HEK293 (cell line): Measurements from ENCODE around the gene FOXP1.

ENCODE experiments used
- CTCF ChIA-PET: fragments of 350-600 bp; formaldehyde crosslinking; extraction: SDS; loops from one replicate; lab custom pipeline; 2021; ENCODE audit warnings: antibody characterized with exemption; lab: Yijun Ruan, JAX
- POLR2A ChIA-PET: fragments of 300-600 bp; formaldehyde crosslinking; extraction: SDS; loops from one replicate; lab custom pipeline; 2020; ENCODE audit warnings: antibody characterized with exemption, inconsistent platforms; lab: Yijun Ruan, JAX
- H3K27ac ChIP-seq: fragments of 200-500 bp; sonication (Bioruptor generic); 2 replicates; pipeline ENCODE4 v1.5.1; 2014; ENCODE audit warnings: low read depth, low read length, control low read depth, inconsistent platforms; ENCODE audit errors: extremely low read depth
- H3K36me3 ChIP-seq, 2 experiments: fragments of 200-500 bp in 1 of 2; sonication (Bioruptor generic) in 1 of 2; 1 replicate in 1 of 2; 2 replicates in 1 of 2; pipeline ENCODE4 v1.5.1; 2014 to 2017; ENCODE audit warnings: inconsistent platforms in 2 of 2, low read length in 2 of 2; ENCODE audit not compliant: control insufficient read depth in 2 of 2, insufficient read depth in 1 of 2
- H3K4me1 ChIP-seq: fragments of 200-500 bp; sonication (Bioruptor generic); 2 replicates; pipeline ENCODE4 v1.5.1; 2014; ENCODE audit warnings: mild to moderate bottlenecking, low read length, inconsistent platforms; ENCODE audit not compliant: control insufficient read depth, insufficient read depth
- H3K4me3 ChIP-seq: 2 replicates; pipeline ENCODE4 v1.5.1; 2011; ENCODE audit warnings: low read depth, mild to moderate bottlenecking, control low read depth, low read length, moderate library complexity
- H3K9me3 ChIP-seq: fragments of 200-500 bp; sonication (Bioruptor generic); 2 replicates; pipeline ENCODE4 v1.5.1; 2014; ENCODE audit warnings: low read depth, low read length, inconsistent platforms; ENCODE audit not compliant: control insufficient read depth, insufficient read depth
- BCL11B ChIP-seq: fragments of 450-650 bp; formaldehyde crosslinking; IDR thresholded peaks from 2 replicates; pipeline ENCODE4 v1.5.1; 2016; ENCODE audit warnings: low read depth, missing biosample characterization, missing genetic modification characterization
- BCL6B ChIP-seq: fragments of 450-650 bp; formaldehyde crosslinking; IDR thresholded peaks from 2 replicates; pipeline ENCODE4 v1.5.1; 2017; ENCODE audit warnings: missing biosample characterization, missing genetic modification characterization
- GLIS1 ChIP-seq: fragments of 450-650 bp; formaldehyde crosslinking; IDR thresholded peaks from 2 replicates; pipeline ENCODE4 v1.5.1; 2016; ENCODE audit warnings: missing biosample characterization, missing genetic modification characterization
- HOXD13 ChIP-seq: sonication (generic); formaldehyde crosslinking; IDR thresholded peaks from 2 replicates; pipeline ENCODE4 v1.8.0; 2022; ENCODE audit warnings: missing genetic modification reagents, borderline replicate concordance
- PRDM1 ChIP-seq: fragments of 450-650 bp; formaldehyde crosslinking; IDR thresholded peaks from 2 replicates; pipeline ENCODE4; 2016; ENCODE audit warnings: missing biosample characterization, missing genetic modification characterization
- PRDM10 ChIP-seq: fragments of 450-650 bp; formaldehyde crosslinking; IDR thresholded peaks from 2 replicates; pipeline ENCODE4 v1.5.1; 2016; ENCODE audit warnings: missing biosample characterization, missing genetic modification characterization
- TCF7L2 ChIP-seq: IDR thresholded peaks from 2 replicates; pipeline ENCODE4 v1.6.1; 2011; ENCODE audit warnings: low read depth, mild to moderate bottlenecking, inconsistent platforms, low read length, moderate library complexity, borderline replicate concordance
- ZBTB10 ChIP-seq: fragments of 450-650 bp; formaldehyde crosslinking; IDR thresholded peaks from 2 replicates; pipeline ENCODE4 v1.5.1; 2016; ENCODE audit warnings: missing biosample characterization, missing genetic modification characterization
- ZBTB11 ChIP-seq: fragments of 450-650 bp; formaldehyde crosslinking; conservative IDR thresholded peaks from 2 replicates; pipeline ENCODE4 v1.5.1; 2016; ENCODE audit warnings: low read depth, missing biosample characterization, missing genetic modification characterization
- ZBTB17 ChIP-seq: fragments of 450-650 bp; formaldehyde crosslinking; IDR thresholded peaks from 2 replicates; pipeline ENCODE4 v1.5.1; 2016; ENCODE audit warnings: missing biosample characterization, missing genetic modification characterization
- ZBTB8A ChIP-seq: fragments of 450-650 bp; formaldehyde crosslinking; IDR thresholded peaks from 2 replicates; pipeline ENCODE4 v1.5.1; 2016; ENCODE audit warnings: missing biosample characterization, missing genetic modification characterization
- ZEB2 ChIP-seq: fragments of 450-650 bp; formaldehyde crosslinking; IDR thresholded peaks from 2 replicates; pipeline ENCODE4 v1.5.1; 2016; ENCODE audit warnings: missing biosample characterization, missing genetic modification characterization
- ZNF112 ChIP-seq: fragments of 450-650 bp; formaldehyde crosslinking; IDR thresholded peaks from 2 replicates; pipeline ENCODE4 v1.5.0; 2017; ENCODE audit warnings: missing biosample characterization, missing genetic modification characterization
- ZNF18 ChIP-seq: fragments of 450-650 bp; formaldehyde crosslinking; IDR thresholded peaks from 2 replicates; pipeline ENCODE4 v1.5.1; 2016; ENCODE audit warnings: missing biosample characterization, missing genetic modification characterization
- ZNF366 ChIP-seq: fragments of 450-650 bp; formaldehyde crosslinking; conservative IDR thresholded peaks from 2 replicates; pipeline ENCODE4 v1.5.1; 2016; ENCODE audit warnings: missing biosample characterization, missing genetic modification characterization
- ZNF561 ChIP-seq: fragments of 450-650 bp; IDR thresholded peaks from 2 replicates; pipeline ENCODE4 v1.5.1; 2018; ENCODE audit warnings: missing biosample characterization, missing genetic modification characterization, borderline replicate concordance
- ZNF600 ChIP-seq: fragments of 450-650 bp; formaldehyde crosslinking; IDR thresholded peaks from 2 replicates; pipeline ENCODE4 v1.5.1; 2016; ENCODE audit warnings: missing biosample characterization, missing genetic modification characterization
- ZNF654 ChIP-seq: fragments of 450-650 bp; formaldehyde crosslinking; IDR thresholded peaks from 2 replicates; pipeline ENCODE4 v1.5.1; 2016; ENCODE audit warnings: low read depth, missing biosample characterization, missing genetic modification characterization
- ZNF677 ChIP-seq: fragments of 450-650 bp; IDR thresholded peaks from 2 replicates; pipeline ENCODE4 v1.5.0; 2018; ENCODE audit warnings: missing biosample characterization, mild to moderate bottlenecking, missing genetic modification characterization, moderate library complexity
- ZNF76 ChIP-seq: fragments of 450-650 bp; formaldehyde crosslinking; IDR thresholded peaks from 2 replicates; pipeline ENCODE4; 2016; ENCODE audit warnings: low read depth, missing biosample characterization, missing genetic modification characterization, borderline replicate concordance
- ZXDB ChIP-seq: fragments of 450-650 bp; formaldehyde crosslinking; IDR thresholded peaks from 2 replicates; pipeline ENCODE4 v1.5.1; 2016; ENCODE audit warnings: missing biosample characterization, missing genetic modification characterization

FOXP1 gene

GRCh38 chr3:71064956-71065763 is 518.4 kb downstream of the FOXP1 start (continued):
- TF ChIP-seq ZBTB8A (tag by site-specific recombination) (peak; percentile 28; the same call in 1 of the 2 replicates), ZEB2 (tag by site-specific recombination) (0 out of 2 replicates have a peak, but pooled peaks have one; percentile 17), PRDM10 (peak; percentile 88), PRDM1 (peak; percentile 85), ZBTB11 (tag by site-specific recombination) (no peak), ZNF112 (tag by site-specific recombination) (no peak), ZNF366 (tag by site-specific recombination) (0 out of 2 replicates have a peak, but pooled peaks have one; percentile 12), HOXD13 (CRISPR knock-in tag) (no peak), BCL6B (tag by site-specific recombination) (peak; percentile 46), ZNF561 (tag by site-specific recombination) (peak; percentile 58; the same call in 1 of the 2 replicates), ZNF18 (no peak), ZNF76 (tag by site-specific recombination) (no peak)

- H3K36me3 ChIP-seq: no peaks in the 10 kb centered on the region
- POLR2A ChIA-PET: interaction anchor here (1.6 kb wide), 1 partner anchor 38 kb away, joined by 5 read pairs; no protein-coding TSS in a partner anchor
- peak overlapping the region; percentile 83 for H3K27ac ChIP-seq
- H3K4me1 ChIP-seq: peaks cover 4% of the 10 kb centered on the region; the same call in 1 of the 2 replicates
- CTCF ChIA-PET: interaction anchor here (0.5 kb wide), 1 partner anchor 9 kb away, joined by 3 read pairs; no protein-coding TSS in a partner anchor
- no peaks in the 10 kb centered on the region for H3K9me3 ChIP-seq
- H3K4me3 ChIP-seq: peak overlapping the region; percentile 58
- TF ChIP-seq TCF7L2 (peak; percentile 49; the same call in 1 of the 2 replicates), ZBTB10 (tag by site-specific recombination) (0 out of 2 replicates have a peak, but pooled peaks have one; percentile 13), ZXDB (tag by site-specific recombination) (0 out of 2 replicates have a peak, but pooled peaks have one; percentile 12), BCL11B (no peak), ZNF600 (0 out of 2 replicates have a peak, but pooled peaks have one; percentile 16), ZNF654 (tag by site-specific recombination) (no peak), ZBTB17 (0 out of 2 replicates have a peak, but pooled peaks have one; percentile 19), ZNF677 (tag by site-specific recombination) (no peak), GLIS1 (tag by site-specific recombination) (peak; percentile 6; the same call in 1 of the 2 replicates)
Measured at GRCh38 chr3:71064291-71064955, 519.1 kb downstream of the FOXP1 start.
